ENCODE results near the gene CHAD.

GRCh38 chr17:50453901-50454300 is 14.8 kb downstream of the CHAD start:
- no peak for TF ChIP-seq ZNF432 (CRISPR knock-in tag; IDR thresholded peaks at IDR 0.05; ENCODE audit: borderline replicate concordance)
- TF ChIP-seq GABPB1 (CRISPR knock-in tag; IDR thresholded peaks at IDR 0.05) = no peak
- TF ChIP-seq CTCF (CRISPR knock-in tag; IDR thresholded peaks at IDR 0.05) = no peak
- TF ChIP-seq SAFB2 (CRISPR knock-in tag; IDR thresholded peaks at IDR 0.05; ENCODE audit: borderline replicate concordance, low read depth) = no peak
- no peak for TF ChIP-seq NFRKB (IDR thresholded peaks at IDR 0.05)
- no peak for TF ChIP-seq ZNF124 (CRISPR knock-in tag; IDR thresholded peaks at IDR 0.05)
- TF ChIP-seq SMC3 (IDR thresholded peaks at IDR 0.05; ENCODE audit: low read length) = no peak
- TF ChIP-seq YY1 (IDR thresholded peaks at IDR 0.05; ENCODE audit: insufficient read depth, insufficient replicate concordance, low read depth, low read length) = no peak
- no peak for TF ChIP-seq ELF4 (CRISPR knock-in tag; IDR thresholded peaks at IDR 0.05; ENCODE audit: borderline replicate concordance)
- TF ChIP-seq TP53 (CRISPR knock-in tag; conservative IDR thresholded peaks at IDR 0.05) = no peak
- no peak for TF ChIP-seq POLR2A (IDR thresholded peaks at IDR 0.05; ENCODE audit: insufficient read depth in 1 of 2, low read depth in 2 of 2, low read length in 2 of 2)
